AG04450 (cell line): Measurements from ENCODE around the gene SLC35A2. TPM values are rescaled to one million over a fixed set of nuclear protein-coding genes. Genes with fewer than 3 reads are reported as not detected.
"Not testable (repeated sequence)": the region's sequence is repeated elsewhere in the genome, so short reads cannot be mapped to it uniquely, and the experiment has no call there.

Experiments used
- CTCF ChIA-PET: fragments of 300-600, 350-600 bp; formaldehyde crosslinking; extraction: SDS; loops from one replicate; lab custom pipeline; 2022; ENCODE audit warnings: antibody characterized with exemption, inconsistent platforms; lab: Charles Lee
- POLR2A ChIA-PET: fragments of 350-600 bp; formaldehyde crosslinking; extraction: SDS; loops from one replicate; lab custom pipeline; 2021; ENCODE audit warnings: antibody characterized with exemption, inconsistent platforms; lab: Yijun Ruan, JAX
- DNase-seq: peaks from one replicate; pipeline ENCODE4 v3.0.0-alpha.2; 2011; ENCODE audit warnings: low read depth, low spot score
- H3K27ac ChIP-seq: one replicate; pipeline ENCODE4 v1.5.1; 2012; ENCODE audit warnings: low read depth, low read length, control low read depth
- H3K27me3 ChIP-seq: one replicate; pipeline ENCODE4 v1.6.0; 2012; ENCODE audit warnings: low read length; ENCODE audit not compliant: control insufficient read depth, insufficient read depth
- H3K4me3 ChIP-seq: 2 replicates; pipeline ENCODE4 v1.5.1; 2011; ENCODE audit warnings: mild to moderate bottlenecking, low read depth, low read length, control low read depth
- H3K9me3 ChIP-seq: 2 replicates; pipeline ENCODE4 v1.5.1; 2012; ENCODE audit warnings: low read length; ENCODE audit not compliant: control insufficient read depth, insufficient read depth
- polyA plus RNA-seq: library from polyadenylated mRNA; depleted of rRNA; stranded (reverse); fragments of >200 nt; gene quantifications from 2 replicates; pipeline ENCODE4 v1.2.3, GENCODE V29; 2011; rRNA removed
- small RNA-seq: library from RNA; depleted of rRNA; stranded (forward); fragments of <200 nt; gene quantifications from one replicate; pipeline ENCODE3, GENCODE V24; 2012; ENCODE audit warnings: low read depth; ENCODE audit not compliant: insufficient read length
- TF ChIP-seq, protein P1 (sequence below): IDR thresholded peaks from 2 replicates; pipeline ENCODE4 v1.5.1; 2011; ENCODE audit warnings: low read depth, low read length, control low read depth, inconsistent platforms

The SLC35A2 gene
- polyA plus RNA-seq, 1 experiment, result 39.2 TPM

DNA sequence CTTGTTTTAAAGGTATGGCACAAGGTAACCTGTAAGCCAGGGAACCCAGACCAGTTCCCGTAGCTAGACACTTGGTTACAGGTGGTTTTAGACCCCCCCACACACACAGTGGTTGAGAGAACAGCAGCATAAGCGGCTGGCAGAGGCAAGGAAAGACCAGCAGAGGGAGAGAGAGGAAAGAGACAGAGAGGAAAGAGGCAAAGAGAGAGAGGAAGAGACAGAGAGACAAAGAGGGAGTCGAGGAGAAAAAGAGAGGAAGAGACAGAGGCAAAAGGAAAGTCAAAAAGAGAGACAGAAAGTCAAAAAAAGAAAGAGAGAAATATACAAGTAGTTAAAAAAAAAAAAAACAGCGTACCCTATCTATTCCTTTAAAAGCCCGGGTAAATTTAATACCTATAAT is 56.5 kb downstream of the SLC35A2 start:
- POLR2A ChIA-PET, result no interaction called here

DNA sequence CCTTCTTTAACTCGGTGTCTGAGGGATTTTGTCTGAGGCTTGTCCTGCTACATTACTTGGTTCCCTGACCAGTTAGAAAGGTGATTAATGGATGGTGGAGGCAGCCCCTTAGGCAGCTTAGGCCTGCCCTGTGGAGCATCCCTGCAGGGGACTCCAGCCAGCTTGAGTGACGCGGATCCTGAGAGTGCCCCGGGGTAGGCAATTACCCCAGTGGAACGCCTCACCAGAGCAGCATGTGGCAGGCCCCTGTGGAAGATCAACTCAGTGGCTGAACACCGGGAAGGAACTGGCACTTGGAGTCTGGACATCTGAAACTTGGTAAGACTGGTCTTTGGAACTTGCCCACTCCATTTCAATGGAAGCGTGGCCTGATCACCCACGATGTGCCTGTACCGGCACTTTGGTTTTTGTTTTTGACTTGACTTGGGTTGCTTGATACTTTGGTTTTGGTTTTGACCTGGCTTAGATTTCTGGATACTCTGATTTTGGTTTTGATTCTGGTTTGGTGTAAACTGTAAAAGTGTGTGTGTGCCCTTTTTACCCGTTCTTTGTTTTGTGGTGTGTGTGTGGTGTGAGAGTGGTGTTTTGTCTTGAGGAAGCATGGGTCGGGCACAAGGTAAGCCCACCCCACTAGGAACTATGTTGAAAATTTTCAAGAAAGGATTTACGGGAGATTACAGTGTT is 57.2 kb downstream of the SLC35A2 start:
- H3K4me3 ChIP-seq, H3K27me3 ChIP-seq, H3K27ac ChIP-seq, DNase-seq, POLR2A ChIA-PET, H3K9me3 ChIP-seq: not testable (repeated sequence)
- CTCF ChIA-PET, result interaction anchor here (0.7 kb wide), 1 partner anchor 55 kb away, joined by 5 read pairs; no protein-coding TSS in a partner anchor

More for the DNA sequence above, 56.5 kb downstream of the SLC35A2 start:
- DNase-seq, result no peak
- H3K9me3 ChIP-seq, result no peaks in the 10 kb centered on the region
- TF ChIP-seq, protein P1, sequence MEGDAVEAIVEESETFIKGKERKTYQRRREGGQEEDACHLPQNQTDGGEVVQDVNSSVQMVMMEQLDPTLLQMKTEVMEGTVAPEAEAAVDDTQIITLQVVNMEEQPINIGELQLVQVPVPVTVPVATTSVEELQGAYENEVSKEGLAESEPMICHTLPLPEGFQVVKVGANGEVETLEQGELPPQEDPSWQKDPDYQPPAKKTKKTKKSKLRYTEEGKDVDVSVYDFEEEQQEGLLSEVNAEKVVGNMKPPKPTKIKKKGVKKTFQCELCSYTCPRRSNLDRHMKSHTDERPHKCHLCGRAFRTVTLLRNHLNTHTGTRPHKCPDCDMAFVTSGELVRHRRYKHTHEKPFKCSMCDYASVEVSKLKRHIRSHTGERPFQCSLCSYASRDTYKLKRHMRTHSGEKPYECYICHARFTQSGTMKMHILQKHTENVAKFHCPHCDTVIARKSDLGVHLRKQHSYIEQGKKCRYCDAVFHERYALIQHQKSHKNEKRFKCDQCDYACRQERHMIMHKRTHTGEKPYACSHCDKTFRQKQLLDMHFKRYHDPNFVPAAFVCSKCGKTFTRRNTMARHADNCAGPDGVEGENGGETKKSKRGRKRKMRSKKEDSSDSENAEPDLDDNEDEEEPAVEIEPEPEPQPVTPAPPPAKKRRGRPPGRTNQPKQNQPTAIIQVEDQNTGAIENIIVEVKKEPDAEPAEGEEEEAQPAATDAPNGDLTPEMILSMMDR, result peak; percentile 47
- no peak overlapping the region for H3K4me3 ChIP-seq
- CTCF ChIA-PET, result interaction anchor here (0.7 kb wide), 1 partner anchor 55 kb away, joined by 5 read pairs; no protein-coding TSS in a partner anchor
- H3K27ac ChIP-seq, result no peak overlapping the region
- peaks cover 7% of the 10 kb centered on the region for H3K27me3 ChIP-seq

DNA sequence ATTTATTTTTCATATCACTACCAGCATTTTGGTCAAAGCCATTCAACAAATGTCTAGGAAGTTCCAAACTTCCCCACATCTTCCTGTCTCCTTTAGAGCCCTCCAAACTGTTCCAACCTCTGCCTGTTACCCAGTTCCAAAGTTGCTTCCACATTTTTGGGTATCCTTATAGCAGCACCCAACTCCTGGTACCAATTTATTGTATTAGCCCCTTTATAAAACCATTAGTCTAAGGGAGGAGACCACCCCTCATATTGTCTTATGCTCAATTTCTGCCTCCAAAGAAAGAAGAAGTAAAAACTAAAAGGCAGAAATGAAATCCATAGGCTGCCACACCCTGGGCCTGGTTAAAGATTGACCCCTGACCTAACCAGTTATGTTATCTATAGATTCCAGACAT is 58.0 kb downstream of the SLC35A2 start:
- POLR2A ChIA-PET, CTCF ChIA-PET, H3K9me3 ChIP-seq: not testable (repeated sequence)

More for the DNA sequence above, 58.0 kb downstream of the SLC35A2 start:
- not testable (repeated sequence) for H3K27me3 ChIP-seq, H3K27ac ChIP-seq, H3K4me3 ChIP-seq, DNase-seq

Small RNAs within 50 kb of the gene (small RNA-seq; reads per million reads assigned to genes)
- gene RNU6-722P, result not detected

Other genes starting within 250 kb of the SLC35A2 start
- gene WAS, start 227.8 kb downstream of the SLC35A2 start, polyA plus RNA-seq, result 0.14 TPM in 1 of 2 replicates, not detected in the other
- 2.4 and 3.1 TPM in 2 replicates for gene SUV39H1, start 214.9 kb downstream of the SLC35A2 start, polyA plus RNA-seq
- gene GLOD5, start 149.9 kb downstream of the SLC35A2 start, polyA plus RNA-seq, result not detected in 2 replicates
- not detected in 2 replicates for gene GATA1, start 125.1 kb downstream of the SLC35A2 start, polyA plus RNA-seq
- gene HDAC6, start 109.6 kb downstream of the SLC35A2 start, polyA plus RNA-seq, result 20.5 and 22.8 TPM in 2 replicates
- not detected in 2 replicates for gene ERAS, start 85.1 kb downstream of the SLC35A2 start, polyA plus RNA-seq
- gene PCSK1N, start 76.0 kb downstream of the SLC35A2 start, polyA plus RNA-seq, result not detected in 2 replicates
- gene TIMM17B, start 13.9 kb downstream of the SLC35A2 start, polyA plus RNA-seq, result 31.2 and 42.1 TPM in 2 replicates
- gene PQBP1, start 13.7 kb downstream of the SLC35A2 start, polyA plus RNA-seq, result 49.5 and 69.3 TPM in 2 replicates
- 3.8 TPM in 2 replicates for gene PIM2, start 7.4 kb upstream of the SLC35A2 start, polyA plus RNA-seq
- gene OTUD5, start 46.0 kb upstream of the SLC35A2 start, polyA plus RNA-seq, result 51.3 and 52.0 TPM in 2 replicates
- 1.2 and 1.5 TPM in 2 replicates for gene KCND1, start 60.2 kb upstream of the SLC35A2 start, polyA plus RNA-seq
- gene GRIPAP1, start 90.6 kb upstream of the SLC35A2 start, polyA plus RNA-seq, result 24.3 and 25.0 TPM in 2 replicates
- 28.4 and 42.0 TPM in 2 replicates for gene TFE3, start 131.7 kb upstream of the SLC35A2 start, polyA plus RNA-seq
- 0.83 and 1.0 TPM in 2 replicates for gene CCDC120, start 147.4 kb upstream of the SLC35A2 start, polyA plus RNA-seq
- 27.6 and 41.2 TPM in 2 replicates for gene PRAF2, start 162.4 kb upstream of the SLC35A2 start, polyA plus RNA-seq
- gene WDR45, start 168.2 kb upstream of the SLC35A2 start, polyA plus RNA-seq, result 78.4 and 96.1 TPM in 2 replicates
- 20.3 and 21.9 TPM in 2 replicates for gene GPKOW, start 212.1 kb upstream of the SLC35A2 start, polyA plus RNA-seq